ENCODE results near the gene FLVCR2.

- TF ChIP-seq POLR2A (IDR thresholded peaks at IDR 0.05) (no peak), EP300 (IDR thresholded peaks at IDR 0.05) (no peak)
- TF ChIP-seq, protein P1, sequence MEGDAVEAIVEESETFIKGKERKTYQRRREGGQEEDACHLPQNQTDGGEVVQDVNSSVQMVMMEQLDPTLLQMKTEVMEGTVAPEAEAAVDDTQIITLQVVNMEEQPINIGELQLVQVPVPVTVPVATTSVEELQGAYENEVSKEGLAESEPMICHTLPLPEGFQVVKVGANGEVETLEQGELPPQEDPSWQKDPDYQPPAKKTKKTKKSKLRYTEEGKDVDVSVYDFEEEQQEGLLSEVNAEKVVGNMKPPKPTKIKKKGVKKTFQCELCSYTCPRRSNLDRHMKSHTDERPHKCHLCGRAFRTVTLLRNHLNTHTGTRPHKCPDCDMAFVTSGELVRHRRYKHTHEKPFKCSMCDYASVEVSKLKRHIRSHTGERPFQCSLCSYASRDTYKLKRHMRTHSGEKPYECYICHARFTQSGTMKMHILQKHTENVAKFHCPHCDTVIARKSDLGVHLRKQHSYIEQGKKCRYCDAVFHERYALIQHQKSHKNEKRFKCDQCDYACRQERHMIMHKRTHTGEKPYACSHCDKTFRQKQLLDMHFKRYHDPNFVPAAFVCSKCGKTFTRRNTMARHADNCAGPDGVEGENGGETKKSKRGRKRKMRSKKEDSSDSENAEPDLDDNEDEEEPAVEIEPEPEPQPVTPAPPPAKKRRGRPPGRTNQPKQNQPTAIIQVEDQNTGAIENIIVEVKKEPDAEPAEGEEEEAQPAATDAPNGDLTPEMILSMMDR (IDR thresholded peaks at IDR 0.05): no peak
Observed at GRCh38 chr14:75646762-75647161, 68.3 kb downstream of the FLVCR2 start.
